Measurements from ENCODE around the gene BIRC6.
A peak's percentile ranks its signal among the peaks of the same experiment; 100 is the strongest.
"Not testable (repeated sequence)": the region's sequence is repeated elsewhere in the genome, so short reads cannot be mapped to it uniquely, and the experiment has no call there.

The BIRC6 gene

DNA sequence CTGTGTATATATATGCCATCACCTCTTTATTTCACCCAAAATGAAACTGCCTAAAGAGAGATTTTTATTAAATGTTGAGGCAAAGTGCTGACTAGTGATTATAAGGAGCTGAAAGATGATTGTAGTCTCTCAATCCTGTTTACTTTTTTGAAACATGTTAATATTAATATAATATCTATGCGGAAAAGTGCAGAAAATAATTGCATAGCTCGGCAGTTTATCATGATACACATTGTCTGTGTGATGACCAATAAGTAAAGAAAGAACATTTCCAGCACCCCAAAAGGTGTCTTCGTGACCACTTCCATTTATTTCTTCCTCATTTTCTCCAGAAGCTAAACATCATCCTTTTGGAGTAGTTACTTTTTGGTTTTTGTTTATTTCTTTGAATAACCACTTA lies 99.0 kb downstream of the BIRC6 start:
- no peaks in the 10 kb centered on the region for H3K27me3 Mint-ChIP-seq
- no peaks in the 10 kb centered on the region for H3K4me1 Mint-ChIP-seq (ENCODE audit: low read depth)
- H3K4me3 Mint-ChIP-seq = no peak overlapping the region
- no peaks in the 10 kb centered on the region for H3K9me3 Mint-ChIP-seq
- H3K27ac Mint-ChIP-seq = no peak overlapping the region
- H3K36me3 Mint-ChIP-seq (ENCODE audit: low read depth) = peaks cover 56% of the 10 kb centered on the region

GRCh38 chr2:32456808-32457207 lies 100.0 kb downstream of the BIRC6 start:
- no peaks in the 10 kb centered on the region for H3K9me3 Mint-ChIP-seq
- H3K36me3 Mint-ChIP-seq (ENCODE audit: low read depth) = peaks cover 54% of the 10 kb centered on the region
- H3K27ac Mint-ChIP-seq = peak overlapping the region; percentile 43
- no peaks in the 10 kb centered on the region for H3K4me1 Mint-ChIP-seq (ENCODE audit: low read depth)
- H3K4me3 Mint-ChIP-seq = no peak overlapping the region
- H3K27me3 Mint-ChIP-seq = no peaks in the 10 kb centered on the region

DNA sequence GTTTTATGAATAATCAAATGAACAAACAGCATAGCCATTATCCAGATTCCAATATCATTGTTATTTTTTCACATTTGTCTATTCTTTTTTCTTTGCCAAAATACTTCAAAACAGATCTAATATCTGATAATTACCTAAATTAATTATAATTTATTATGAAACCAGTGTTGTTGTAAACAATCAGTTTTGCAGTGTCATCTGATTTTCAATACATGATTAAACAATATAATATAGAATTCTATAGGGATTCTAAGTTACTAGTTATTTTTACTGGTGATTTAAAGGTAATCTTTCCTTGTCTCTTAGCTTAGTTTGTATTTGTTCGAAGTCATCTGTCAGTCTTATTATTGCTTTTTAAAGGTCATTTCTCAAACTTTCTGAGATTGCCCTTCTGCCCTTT lies 101.0 kb downstream of the BIRC6 start:
- no peaks in the 10 kb centered on the region for H3K27me3 Mint-ChIP-seq
- H3K36me3 Mint-ChIP-seq (ENCODE audit: low read depth) = peaks cover 62% of the 10 kb centered on the region
- no peaks in the 10 kb centered on the region for H3K9me3 Mint-ChIP-seq
- H3K4me3 Mint-ChIP-seq = no peak overlapping the region
- no peak overlapping the region for H3K27ac Mint-ChIP-seq
- no peaks in the 10 kb centered on the region for H3K4me1 Mint-ChIP-seq (ENCODE audit: low read depth)

- H3K4me3 Mint-ChIP-seq; H3K4me1 Mint-ChIP-seq (ENCODE audit: low read depth); H3K27ac Mint-ChIP-seq; H3K9me3 Mint-ChIP-seq; H3K27me3 Mint-ChIP-seq: not testable (repeated sequence)
- peaks cover 72% of the 10 kb centered on the region for H3K36me3 Mint-ChIP-seq (ENCODE audit: low read depth)
These were observed 104.0 kb downstream of the BIRC6 start for GRCh38 chr2:32460861-32461260.

DNA sequence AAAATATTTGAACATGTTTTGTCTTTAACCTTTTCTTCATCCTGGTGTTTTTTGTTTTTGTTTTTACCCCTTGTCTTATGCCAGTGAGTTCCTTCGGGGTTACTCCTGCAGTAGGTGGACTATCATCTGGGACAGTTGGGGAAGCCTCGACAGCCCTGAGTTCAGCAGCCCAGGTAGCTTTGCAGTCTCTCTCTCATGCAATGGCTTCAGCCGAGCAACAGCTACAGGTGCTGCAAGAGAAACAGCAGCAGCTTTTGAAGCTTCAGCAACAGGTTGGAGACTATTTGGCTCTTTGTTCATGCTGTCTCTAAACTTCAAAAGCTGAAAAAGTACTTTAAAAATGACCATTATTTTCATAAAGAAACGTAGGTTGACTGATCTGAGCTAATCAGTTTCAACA lies 106.3 kb downstream of the BIRC6 start:
- H3K9me3 Mint-ChIP-seq = no peaks in the 10 kb centered on the region
- H3K4me3 Mint-ChIP-seq = no peak overlapping the region
- H3K27ac Mint-ChIP-seq = no peak overlapping the region
- no peaks in the 10 kb centered on the region for H3K27me3 Mint-ChIP-seq
- no peaks in the 10 kb centered on the region for H3K4me1 Mint-ChIP-seq (ENCODE audit: low read depth)
- H3K36me3 Mint-ChIP-seq (ENCODE audit: low read depth) = peaks cover 66% of the 10 kb centered on the region

DNA sequence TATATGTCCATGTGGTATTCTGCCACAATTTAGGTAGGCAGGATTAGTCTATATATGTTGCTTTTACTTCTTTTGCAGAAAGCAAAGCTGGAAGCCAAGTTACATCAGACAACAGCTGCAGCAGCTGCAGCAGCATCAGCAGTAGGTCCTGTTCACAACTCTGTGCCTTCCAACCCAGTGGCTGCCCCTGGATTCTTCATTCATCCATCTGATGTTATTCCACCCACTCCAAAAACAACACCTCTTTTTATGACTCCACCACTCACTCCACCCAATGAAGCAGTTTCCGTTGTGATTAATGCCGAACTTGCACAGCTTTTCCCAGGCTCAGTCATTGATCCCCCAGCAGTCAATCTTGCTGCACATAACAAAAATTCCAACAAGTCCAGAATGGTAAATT lies 107.6 kb downstream of the BIRC6 start:
- no peak overlapping the region for H3K4me3 Mint-ChIP-seq
- H3K9me3 Mint-ChIP-seq = no peaks in the 10 kb centered on the region
- no peak overlapping the region for H3K27ac Mint-ChIP-seq
- H3K36me3 Mint-ChIP-seq (ENCODE audit: low read depth) = peaks cover 72% of the 10 kb centered on the region
- no peaks in the 10 kb centered on the region for H3K27me3 Mint-ChIP-seq
- H3K4me1 Mint-ChIP-seq (ENCODE audit: low read depth) = no peaks in the 10 kb centered on the region

- H3K4me1 Mint-ChIP-seq (ENCODE audit: low read depth) = peaks cover 12% of the 10 kb centered on the region
- H3K9me3 Mint-ChIP-seq = no peaks in the 10 kb centered on the region
- H3K36me3 Mint-ChIP-seq (ENCODE audit: low read depth) = peaks cover 57% of the 10 kb centered on the region
- H3K27ac Mint-ChIP-seq = no peak overlapping the region
- H3K4me3 Mint-ChIP-seq = no peak overlapping the region
- no peaks in the 10 kb centered on the region for H3K27me3 Mint-ChIP-seq
These were observed 115.8 kb downstream of the BIRC6 start for GRCh38 chr2:32472605-32473004.

DNA sequence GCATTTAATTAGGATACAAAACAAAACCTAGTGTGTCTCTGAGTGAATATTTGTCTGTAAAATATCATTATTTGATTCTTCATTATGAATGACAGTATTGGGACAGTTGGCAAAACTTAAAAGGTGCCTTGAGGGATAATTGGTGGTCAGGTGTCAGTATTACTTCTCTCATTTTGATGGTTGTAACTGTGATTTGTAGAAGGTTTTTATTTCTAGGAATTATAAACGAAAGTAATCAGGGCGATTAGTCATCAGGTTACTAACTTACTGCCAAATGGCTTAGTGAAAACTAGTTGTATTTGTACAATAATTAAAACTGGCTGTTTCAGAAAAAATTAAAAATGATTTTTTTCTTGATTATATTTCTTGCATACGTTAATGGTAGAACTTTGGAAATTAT lies 117.6 kb downstream of the BIRC6 start:
- no peaks in the 10 kb centered on the region for H3K27me3 Mint-ChIP-seq
- no peak overlapping the region for H3K27ac Mint-ChIP-seq
- H3K9me3 Mint-ChIP-seq = no peaks in the 10 kb centered on the region
- H3K4me3 Mint-ChIP-seq = no peak overlapping the region
- H3K36me3 Mint-ChIP-seq (ENCODE audit: low read depth) = peaks cover 51% of the 10 kb centered on the region
- H3K4me1 Mint-ChIP-seq (ENCODE audit: low read depth) = peaks cover 12% of the 10 kb centered on the region

- peaks cover 60% of the 10 kb centered on the region for H3K36me3 Mint-ChIP-seq (ENCODE audit: low read depth)
These were observed 122.2 kb downstream of the BIRC6 start for GRCh38 chr2:32478889-32479620.

GRCh38 chr2:32479993-32480392 lies 123.2 kb downstream of the BIRC6 start:
- H3K27ac Mint-ChIP-seq = no peak overlapping the region
- no peaks in the 10 kb centered on the region for H3K9me3 Mint-ChIP-seq
- H3K36me3 Mint-ChIP-seq (ENCODE audit: low read depth) = peaks cover 56% of the 10 kb centered on the region
- peaks cover 3% of the 10 kb centered on the region for H3K4me1 Mint-ChIP-seq (ENCODE audit: low read depth)
- no peaks in the 10 kb centered on the region for H3K27me3 Mint-ChIP-seq
- H3K4me3 Mint-ChIP-seq = no peak overlapping the region

More at GRCh38 chr2:32478889-32479620, 122.2 kb downstream of the BIRC6 start:
- H3K27me3 Mint-ChIP-seq = no peaks in the 10 kb centered on the region
- H3K27ac Mint-ChIP-seq = no peak overlapping the region
- H3K4me3 Mint-ChIP-seq = no peak overlapping the region
- H3K4me1 Mint-ChIP-seq (ENCODE audit: low read depth) = peaks cover 7% of the 10 kb centered on the region
- H3K9me3 Mint-ChIP-seq = no peaks in the 10 kb centered on the region

- no peak overlapping the region for H3K4me3 Mint-ChIP-seq
- peaks cover 8% of the 10 kb centered on the region for H3K4me1 Mint-ChIP-seq (ENCODE audit: low read depth)
- no peak overlapping the region for H3K27ac Mint-ChIP-seq
- peaks cover 69% of the 10 kb centered on the region for H3K36me3 Mint-ChIP-seq (ENCODE audit: low read depth)
- no peaks in the 10 kb centered on the region for H3K27me3 Mint-ChIP-seq
- no peaks in the 10 kb centered on the region for H3K9me3 Mint-ChIP-seq
These were observed 125.6 kb downstream of the BIRC6 start for GRCh38 chr2:32482471-32482870.

GRCh38 chr2:32484937-32485336 lies 128.1 kb downstream of the BIRC6 start:
- Mint-ChIP-seq H3K27me3 (no peaks in the 10 kb centered on the region), H3K36me3 (ENCODE audit: low read depth) (peaks cover 71% of the 10 kb centered on the region), H3K9me3 (no peaks in the 10 kb centered on the region), H3K4me1 (ENCODE audit: low read depth) (peaks cover 8% of the 10 kb centered on the region), H3K27ac (no peak overlapping the region), H3K4me3 (no peak overlapping the region)

GRCh38 chr2:32485399-32485798 lies 128.6 kb downstream of the BIRC6 start:
- Mint-ChIP-seq H3K36me3 (ENCODE audit: low read depth) (peaks cover 68% of the 10 kb centered on the region), H3K4me1 (ENCODE audit: low read depth) (peaks cover 8% of the 10 kb centered on the region), H3K27ac (peak overlapping the region; percentile 23), H3K4me3 (no peak overlapping the region), H3K27me3 (no peaks in the 10 kb centered on the region), H3K9me3 (no peaks in the 10 kb centered on the region)

GRCh38 chr2:32489061-32489460 lies 132.2 kb downstream of the BIRC6 start:
- Mint-ChIP-seq H3K9me3 (no peaks in the 10 kb centered on the region), H3K27ac (no peak overlapping the region), H3K4me1 (ENCODE audit: low read depth) (peaks cover 8% of the 10 kb centered on the region), H3K36me3 (ENCODE audit: low read depth) (peaks cover 51% of the 10 kb centered on the region), H3K4me3 (no peak overlapping the region), H3K27me3 (no peaks in the 10 kb centered on the region)

- Mint-ChIP-seq H3K4me3 (no peak overlapping the region), H3K4me1 (ENCODE audit: low read depth) (no peaks in the 10 kb centered on the region), H3K36me3 (ENCODE audit: low read depth) (peaks cover 41% of the 10 kb centered on the region), H3K27me3 (no peaks in the 10 kb centered on the region), H3K9me3 (no peaks in the 10 kb centered on the region), H3K27ac (no peak overlapping the region)
These were observed 134.5 kb downstream of the BIRC6 start for GRCh38 chr2:32491346-32491745.

DNA sequence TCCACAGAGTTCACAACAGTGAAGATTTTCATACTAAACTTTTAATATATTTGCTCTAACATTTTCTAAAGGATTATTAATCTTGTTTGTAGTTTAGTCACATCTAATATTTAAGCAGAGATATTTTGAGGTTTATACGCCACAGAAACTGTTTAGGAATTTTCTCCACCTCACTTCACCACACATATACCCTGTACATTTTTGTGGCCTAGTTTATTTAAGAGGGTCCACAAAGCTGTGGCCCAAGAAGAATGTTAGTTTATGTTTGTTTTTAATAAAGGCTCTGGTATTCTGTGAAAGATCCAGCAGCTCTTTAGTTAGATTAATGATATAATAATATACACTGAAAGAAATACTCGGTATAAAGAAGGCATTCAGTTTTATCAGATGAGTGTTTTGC lies 138.3 kb downstream of the BIRC6 start:
- Mint-ChIP-seq H3K27me3 (no peaks in the 10 kb centered on the region), H3K36me3 (ENCODE audit: low read depth) (peaks cover 41% of the 10 kb centered on the region), H3K4me1 (ENCODE audit: low read depth) (no peaks in the 10 kb centered on the region), H3K9me3 (no peaks in the 10 kb centered on the region), H3K27ac (no peak overlapping the region), H3K4me3 (no peak overlapping the region)
